Measurements from ENCODE around the gene RDH11. TPM values are rescaled to one million over a fixed set of nuclear protein-coding genes. Genes with fewer than 3 reads are reported as not detected.

Gene RDH11
- total and polyA plus RNA-seq, 8 donors, result 14.0 to 40.3 (median 21.7) TPM

DNA sequence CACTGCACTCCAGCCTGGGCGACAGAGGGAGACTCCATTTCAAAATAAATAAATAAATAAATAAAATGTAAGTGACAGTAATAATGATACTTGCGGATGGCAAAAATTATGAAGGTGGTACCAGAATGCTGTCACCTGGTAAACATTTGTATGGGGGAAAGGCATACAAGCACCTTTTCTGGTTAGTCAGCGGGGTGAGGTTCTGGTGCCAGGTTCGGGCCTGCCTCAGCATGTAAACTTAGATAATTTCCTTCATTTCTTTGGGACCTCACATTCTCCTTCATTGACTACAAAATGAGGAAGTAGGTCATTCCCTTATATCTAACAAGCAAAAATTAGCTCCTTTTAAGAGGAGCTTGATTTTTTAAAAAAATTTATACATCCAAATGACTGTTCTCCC, 31.9 kb downstream of the RDH11 start:
- H3K9me3 ChIP-seq, result no peaks in the 10 kb centered on the region
- intact Hi-C loops (cut with DNase I), result no loop called here
- no peaks in the 10 kb centered on the region for H3K27me3 ChIP-seq
- no peaks in the 10 kb centered on the region for H3K4me1 ChIP-seq
- FAIRE-seq (no peak), DNase-seq (no peak), ATAC-seq (no peak)
- no peak overlapping the region for H3K4me3 ChIP-seq
- WGBS, 2 donors, result 84 to 94% methylated on average over 4 of the region's 4 CpGs
- TF ChIP-seq, protein P1, sequence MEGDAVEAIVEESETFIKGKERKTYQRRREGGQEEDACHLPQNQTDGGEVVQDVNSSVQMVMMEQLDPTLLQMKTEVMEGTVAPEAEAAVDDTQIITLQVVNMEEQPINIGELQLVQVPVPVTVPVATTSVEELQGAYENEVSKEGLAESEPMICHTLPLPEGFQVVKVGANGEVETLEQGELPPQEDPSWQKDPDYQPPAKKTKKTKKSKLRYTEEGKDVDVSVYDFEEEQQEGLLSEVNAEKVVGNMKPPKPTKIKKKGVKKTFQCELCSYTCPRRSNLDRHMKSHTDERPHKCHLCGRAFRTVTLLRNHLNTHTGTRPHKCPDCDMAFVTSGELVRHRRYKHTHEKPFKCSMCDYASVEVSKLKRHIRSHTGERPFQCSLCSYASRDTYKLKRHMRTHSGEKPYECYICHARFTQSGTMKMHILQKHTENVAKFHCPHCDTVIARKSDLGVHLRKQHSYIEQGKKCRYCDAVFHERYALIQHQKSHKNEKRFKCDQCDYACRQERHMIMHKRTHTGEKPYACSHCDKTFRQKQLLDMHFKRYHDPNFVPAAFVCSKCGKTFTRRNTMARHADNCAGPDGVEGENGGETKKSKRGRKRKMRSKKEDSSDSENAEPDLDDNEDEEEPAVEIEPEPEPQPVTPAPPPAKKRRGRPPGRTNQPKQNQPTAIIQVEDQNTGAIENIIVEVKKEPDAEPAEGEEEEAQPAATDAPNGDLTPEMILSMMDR (IDR thresholded peaks at IDR 0.05), result no peak
- H3K36me3 ChIP-seq, result peaks cover 0 to 7% (median 0%) of the 10 kb centered on the region in 3 donors
- H3K27ac ChIP-seq, result no peak overlapping the region

DNA sequence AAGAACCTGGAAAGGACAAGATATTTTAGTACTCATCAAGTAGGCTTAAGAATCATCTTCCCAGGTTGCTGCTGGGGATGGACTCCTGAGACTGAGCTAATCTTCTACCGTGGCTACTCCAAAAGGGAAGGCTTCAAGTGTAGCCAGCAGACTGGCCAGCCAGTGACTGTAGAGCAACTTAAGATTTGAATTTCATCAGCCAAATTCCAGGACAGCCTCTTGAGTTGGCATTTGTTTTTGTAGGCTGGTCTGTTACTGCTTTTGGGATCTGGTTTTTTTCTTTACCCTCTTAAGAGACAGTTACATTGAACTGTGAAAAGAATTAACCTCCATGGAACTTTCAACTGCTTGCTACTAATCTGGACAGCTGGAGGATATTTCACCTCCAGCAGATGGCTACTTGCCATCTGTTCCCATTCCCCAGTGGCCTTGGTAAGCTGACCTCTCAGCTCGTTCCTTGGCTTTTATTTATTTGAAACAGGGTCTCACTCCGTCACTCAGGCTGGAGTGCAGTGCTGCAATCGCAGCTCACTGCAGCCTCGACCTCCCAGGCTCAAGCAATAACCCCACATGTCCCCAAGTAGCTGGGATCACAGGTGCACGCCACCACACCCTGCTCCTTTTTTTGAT, 41.8 kb downstream of the RDH11 start:
- H3K4me3 ChIP-seq, result no peak overlapping the region
- H3K27ac ChIP-seq, result no peak overlapping the region
- no peaks in the 10 kb centered on the region for H3K9me3 ChIP-seq
- DNase-seq, result no peak
- ATAC-seq, result no peak
- TF ChIP-seq, protein P1 (IDR thresholded peaks at IDR 0.05), result no peak
- no peak for FAIRE-seq
- H3K36me3 ChIP-seq, result peaks cover 0 to 66% (median 28%) of the 10 kb centered on the region in 3 donors
- H3K27me3 ChIP-seq, result no peaks in the 10 kb centered on the region
- intact Hi-C loops (cut with DNase I), result no loop called here
- WGBS, 2 donors, result 63 to 69% methylated on average over 6 of the region's 6 CpGs
- no peaks in the 10 kb centered on the region for H3K4me1 ChIP-seq

DNA sequence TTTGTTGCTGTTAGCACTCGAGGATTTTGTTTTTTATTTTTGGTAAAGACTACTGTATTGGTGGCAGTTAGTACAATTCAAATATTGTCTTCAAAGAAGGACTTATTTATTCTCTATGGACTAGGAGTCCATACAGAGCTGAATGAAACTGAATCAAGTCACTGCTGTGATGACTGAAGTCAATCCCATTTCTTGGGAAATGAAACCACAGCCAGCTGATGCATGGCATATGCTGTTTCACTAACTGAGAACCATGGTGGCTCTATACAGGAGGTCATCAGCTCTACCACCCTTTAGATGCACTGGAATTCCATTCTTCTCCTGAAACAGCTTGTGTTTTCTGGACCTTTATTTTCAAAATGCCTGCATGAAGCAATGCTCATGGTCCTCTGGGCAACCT, 43.4 kb downstream of the RDH11 start:
- no peaks in the 10 kb centered on the region for H3K27me3 ChIP-seq
- no peak overlapping the region for H3K27ac ChIP-seq
- H3K9me3 ChIP-seq, result no peaks in the 10 kb centered on the region
- ATAC-seq, result no peak
- H3K4me3 ChIP-seq, result no peak overlapping the region
- TF ChIP-seq, protein P1 (IDR thresholded peaks at IDR 0.05), result no peak
- DNase-seq, result no peak
- no peaks in the 10 kb centered on the region for H3K4me1 ChIP-seq
- intact Hi-C loops (cut with DNase I), result no loop called here
- FAIRE-seq, result no peak
- peaks cover 0 to 63% (median 28%) of the 10 kb centered on the region in 3 donors for H3K36me3 ChIP-seq
- 77 to 78% methylated on average over 1 of the region's 1 CpG for WGBS, 2 donors

DNA sequence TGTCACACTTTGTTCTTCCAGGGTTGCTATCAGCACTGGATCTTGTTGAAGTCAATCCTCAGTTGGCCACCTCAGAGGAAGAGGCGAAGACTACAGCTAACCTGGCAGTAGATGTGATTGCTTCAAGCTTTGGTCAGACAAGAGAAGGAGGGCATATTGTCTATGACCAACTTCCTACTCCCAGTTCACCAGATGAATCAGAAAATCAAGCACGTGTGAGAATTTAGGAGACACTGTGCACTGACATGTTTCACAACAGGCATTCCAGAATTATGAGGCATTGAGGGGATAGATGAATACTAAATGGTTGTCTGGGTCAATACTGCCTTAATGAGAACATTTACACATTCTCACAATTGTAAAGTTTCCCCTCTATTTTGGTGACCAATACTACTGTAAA, 44.9 kb downstream of the RDH11 start:
- 77 to 81% methylated on average over 2 of the region's 2 CpGs for WGBS, 2 donors
- peaks cover 0 to 51% (median 22%) of the 10 kb centered on the region in 3 donors for H3K36me3 ChIP-seq
- no peak for DNase-seq
- intact Hi-C loops (cut with DNase I), result no loop called here
- no peak overlapping the region for H3K4me3 ChIP-seq
- H3K4me1 ChIP-seq, result no peaks in the 10 kb centered on the region
- H3K27me3 ChIP-seq, result no peaks in the 10 kb centered on the region
- H3K9me3 ChIP-seq, result no peaks in the 10 kb centered on the region
- TF ChIP-seq, protein P1 (IDR thresholded peaks at IDR 0.05), result no peak
- no peak overlapping the region for H3K27ac ChIP-seq
- no peak for ATAC-seq
- FAIRE-seq, result no peak

DNA sequence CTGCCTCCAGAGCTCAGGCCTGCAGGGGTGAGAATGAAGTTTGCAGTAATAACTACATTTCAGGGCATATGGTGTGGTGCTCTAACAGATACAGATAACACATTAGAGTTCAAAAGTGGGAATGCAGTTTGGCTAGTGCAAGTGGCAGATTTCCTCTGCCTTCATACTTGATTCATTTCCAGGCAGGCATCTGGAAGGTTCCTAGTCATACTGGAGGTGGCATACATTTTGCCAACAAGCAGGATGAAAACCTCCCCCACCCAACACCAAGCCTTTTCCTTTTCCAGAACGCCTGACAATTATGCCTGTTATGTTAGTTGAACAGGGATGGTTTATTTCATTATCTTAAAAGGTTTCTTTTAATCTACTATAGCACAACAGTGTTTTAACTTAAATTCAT, 45.4 kb downstream of the RDH11 start:
- FAIRE-seq (no peak), ATAC-seq (no peak), DNase-seq (no peak)
- Histone ChIP-seq H3K27me3 (no peaks in the 10 kb centered on the region), H3K9me3 (no peaks in the 10 kb centered on the region), H3K27ac (no peak overlapping the region), H3K4me1 (peaks cover 0 to under 1% (median 0%) of the 10 kb centered on the region in 3 donors), H3K36me3 (peaks cover 0 to 45% (median 22%) of the 10 kb centered on the region in 3 donors), H3K4me3 (no peak overlapping the region)
- TF ChIP-seq, protein P1 (IDR thresholded peaks at IDR 0.05), result no peak
- WGBS, 2 donors, result 81 to 88% methylated on average over 1 of the region's 1 CpG
- intact Hi-C loops (cut with DNase I), result no loop called here

Data from pancreas (tissue), 10 donors.